Tongue (tissue), 2 donors: ENCODE measurements around the gene TEX14. TPM values are rescaled to one million over a fixed set of nuclear protein-coding genes. Genes with fewer than 3 reads are reported as not detected.
A peak's percentile ranks its signal among the peaks of the same experiment; 100 is the strongest.

Experiments
- DNase-seq: peaks from one replicate; pipeline ENCODE4 v3.0.0-alpha.2; 2015
- total RNA-seq: library from RNA; depleted of rRNA; stranded (reverse); fragments of >200 nt; gene quantifications from one replicate; pipeline ENCODE4 v1.2.3, GENCODE V29; 2014

Gene TEX14
- total RNA-seq, 1 donor from 2014 or later: under 0.01 TPM

GRCh38 chr17:58641887-58642311, 49.9 kb downstream of the TEX14 start:
- DNase-seq: no peak

- no peak for DNase-seq
These were observed 51.6 kb downstream of the TEX14 start for GRCh38 chr17:58640202-58640601.

GRCh38 chr17:58639681-58640080, 52.2 kb downstream of the TEX14 start:
- no peak for DNase-seq

GRCh38 chr17:58637011-58637570, 54.8 kb downstream of the TEX14 start:
- no peak for DNase-seq

GRCh38 chr17:58632324-58633314, 59.2 kb downstream of the TEX14 start:
- DNase-seq: no peak

- peak; percentile 99 for DNase-seq
These were observed 60.1 kb downstream of the TEX14 start for GRCh38 chr17:58631523-58632323.

GRCh38 chr17:58630883-58631522, 60.8 kb downstream of the TEX14 start:
- DNase-seq: no peak

GRCh38 chr17:58626905-58627304, 64.9 kb downstream of the TEX14 start:
- no peak for DNase-seq

GRCh38 chr17:58624751-58625150, 67.1 kb downstream of the TEX14 start:
- DNase-seq: no peak

GRCh38 chr17:58621174-58621573, 70.7 kb downstream of the TEX14 start:
- DNase-seq: no peak

- DNase-seq: no peak
These were observed 73.5 kb downstream of the TEX14 start for GRCh38 chr17:58618336-58618735.

- DNase-seq: no peak
These were observed 74.3 kb downstream of the TEX14 start for GRCh38 chr17:58617563-58617962.

- DNase-seq: no peak
These were observed 75.8 kb downstream of the TEX14 start for GRCh38 chr17:58615768-58616659.

GRCh38 chr17:58614859-58615459, 76.9 kb downstream of the TEX14 start:
- DNase-seq: no peak

- DNase-seq: no peak
These were observed 80.5 kb downstream of the TEX14 start for GRCh38 chr17:58611331-58611730.

GRCh38 chr17:58606934-58607333, 84.9 kb downstream of the TEX14 start:
- DNase-seq: no peak

- DNase-seq: peak; percentile 45
These were observed 85.9 kb downstream of the TEX14 start for GRCh38 chr17:58605986-58606385.

- DNase-seq: no peak
These were observed 86.4 kb downstream of the TEX14 start for GRCh38 chr17:58605470-58605869.

- DNase-seq: no peak
These were observed 89.9 kb downstream of the TEX14 start for GRCh38 chr17:58601976-58602375.

- DNase-seq: no peak
These were observed 94.5 kb downstream of the TEX14 start for GRCh38 chr17:58597371-58597770.
